Transverse colon (tissue), 3 donors: ENCODE results near the gene AGAP1.

ENCODE experiments used
- POLR2A ChIP-seq: fragments of 450-650 bp; IDR thresholded peaks from one replicate; pipeline ENCODE4 v1.6.1; 2016; ENCODE audit warnings: antibody characterized with exemption, mild to moderate bottlenecking, moderate library complexity
- POLR2AphosphoS5 ChIP-seq, 3 donors: sonication (generic); formaldehyde crosslinking; IDR thresholded peaks; one replicate each; pipeline ENCODE4 v1.6.1; 2016; ENCODE audit warnings: antibody characterized with exemption in 3 of 3

- no peak for TF ChIP-seq POLR2AphosphoS5 (IDR thresholded peaks at IDR 0.05)
- TF ChIP-seq POLR2A: no peak
Observed at GRCh38 chr2:236121546-236121945, 627.7 kb downstream of the AGAP1 start.
